Activated naive CD4-positive, alpha-beta T cell treated with anti-CD3 and anti-CD28 coated beads, Interleukin-2, amount 50 U/mL, for 72 hours (primary cell): ENCODE measurements around the gene MT1A. TPM values are rescaled to one million over a fixed set of nuclear protein-coding genes. Genes with fewer than 3 reads are reported as not detected.
"Not testable (repeated sequence)": the region's sequence is repeated elsewhere in the genome, so short reads cannot be mapped to it uniquely, and the experiment has no call there.

Experiments
- ATAC-seq, 2 donors: fragments of 150-1000 bp; cut with Tn5 transposase; 2 replicates each; pipeline ENCODE4 v1.10.0; 2021; ENCODE audit warnings: mild to moderate bottlenecking in 2 of 2, moderate library complexity in 2 of 2
- DNase-seq, 2 donors: peaks; one replicate each; pipeline ENCODE4 v3.0.0; 2021 to 2022; ENCODE audit warnings: low spot score in 2 of 2
- H3K27ac Mint-ChIP-seq, 2 donors: one replicate each; pipeline ENCODE4 v1.8.0; 2022; ENCODE audit warnings: mild to moderate bottlenecking in 2 of 2, mixed read lengths in 2 of 2
- H3K36me3 Mint-ChIP-seq, 2 donors: one replicate each; pipeline ENCODE4 v1.8.0; 2022; ENCODE audit warnings: mixed read lengths in 2 of 2
- H3K9me3 Mint-ChIP-seq, 2 donors: one replicate each; pipeline ENCODE4 v1.8.0; 2022; ENCODE audit warnings: mixed read lengths in 2 of 2
- total RNA-seq, 2 donors: library from RNA; stranded (reverse); gene quantifications; one replicate each; pipeline ENCODE4 v1.2.3, GENCODE V29; 2022

MT1A gene
- total RNA-seq, 2 donors from 2014 or later: 1.0 to 4.9 TPM

GRCh38 chr16:56608043-56608875 lies 30.2 kb upstream of the MT1A start, which contains the start of gene MT2A:
Gene MT2A (plus strand): TSS chr16:56608584. CDS start chr16:56608656, 72 bp downstream.
- ATAC-seq (peak; percentile 74 to 86), DNase-seq (peak; percentile 86 to 91)
- H3K9me3 Mint-ChIP-seq: no peaks in the 10 kb centered on the region
- peak within 1 kb of the TSS; percentile 90 to 94 for H3K27ac Mint-ChIP-seq
- H3K36me3 Mint-ChIP-seq: peaks cover 6 to 10% of the 10 kb centered on the region in 2 donors

- Mint-ChIP-seq H3K36me3 (peaks cover 6 to 10% of the 10 kb centered on the region in 2 donors), H3K9me3 (peaks cover 0 to 3% of the 10 kb centered on the region in 2 donors), H3K27ac (peak overlapping the region; percentile 47 to 94)
- no peak for DNase-seq
- ATAC-seq: peak in 1 of 2 donors; percentile 7
Measured at GRCh38 chr16:56608876-56609462, 29.5 kb upstream of the MT1A start.

- ATAC-seq (peak; percentile 36 to 60), DNase-seq (peak in 1 of 2 donors; percentile 78)
- H3K9me3 Mint-ChIP-seq: peaks cover 0 to 7% of the 10 kb centered on the region in 2 donors
- peaks cover 6 to 14% of the 10 kb centered on the region in 2 donors for H3K36me3 Mint-ChIP-seq
- peak overlapping the region; percentile 47 to 94 for H3K27ac Mint-ChIP-seq
Measured at GRCh38 chr16:56609463-56609921, 29.0 kb upstream of the MT1A start.

- Mint-ChIP-seq H3K27ac (peak overlapping the region; percentile 47 to 94), H3K9me3 (peaks cover 0 to 7% of the 10 kb centered on the region in 2 donors), H3K36me3 (peaks cover 6 to 15% of the 10 kb centered on the region in 2 donors)
- peak; percentile 34 to 58 for ATAC-seq
- peak; percentile 61 to 86 for DNase-seq
Measured at GRCh38 chr16:56610017-56610608, 28.4 kb upstream of the MT1A start.

GRCh38 chr16:56610609-56611111 lies 27.8 kb upstream of the MT1A start:
- no peak for DNase-seq
- Mint-ChIP-seq H3K9me3 (peaks cover 0 to 7% of the 10 kb centered on the region in 2 donors), H3K27ac (peak overlapping the region; percentile 47 to 94), H3K36me3 (peaks cover 6 to 15% of the 10 kb centered on the region in 2 donors)
- peak in 1 of 2 donors; percentile 35 for ATAC-seq

GRCh38 chr16:56611281-56611833 lies 27.1 kb upstream of the MT1A start:
- DNase-seq (no peak), ATAC-seq (peak in 1 of 2 donors; percentile 0)
- H3K36me3 Mint-ChIP-seq: peaks cover 6 to 15% of the 10 kb centered on the region in 2 donors
- peaks cover 0 to 7% of the 10 kb centered on the region in 2 donors for H3K9me3 Mint-ChIP-seq
- peak overlapping the region; percentile 47 to 94 for H3K27ac Mint-ChIP-seq

GRCh38 chr16:56613706-56614105 lies 24.8 kb upstream of the MT1A start:
- peaks cover 0 to 7% of the 10 kb centered on the region in 2 donors for H3K9me3 Mint-ChIP-seq
- H3K27ac Mint-ChIP-seq: peak overlapping the region; percentile 46 to 97
- peaks cover 6 to 13% of the 10 kb centered on the region in 2 donors for H3K36me3 Mint-ChIP-seq
- ATAC-seq (no peak), DNase-seq (no peak)

- peaks cover 0 to 7% of the 10 kb centered on the region in 2 donors for H3K9me3 Mint-ChIP-seq
- DNase-seq (no peak), ATAC-seq (peak; percentile 81 to 90)
- peak overlapping the region; percentile 84 to 97 for H3K27ac Mint-ChIP-seq
- H3K36me3 Mint-ChIP-seq: peaks cover 0 to 5% of the 10 kb centered on the region in 2 donors
Measured at GRCh38 chr16:56614549-56614991, 23.9 kb upstream of the MT1A start.

- peak overlapping the region in 1 of 2 donors; percentile 97 for H3K27ac Mint-ChIP-seq
- peaks cover 0 to 7% of the 10 kb centered on the region in 2 donors for H3K9me3 Mint-ChIP-seq
- no peak for DNase-seq
- no peak for ATAC-seq
- H3K36me3 Mint-ChIP-seq: peaks cover 0 to 5% of the 10 kb centered on the region in 2 donors
Measured at GRCh38 chr16:56615353-56615752, 23.1 kb upstream of the MT1A start.

- DNase-seq (no peak), ATAC-seq (no peak)
- Mint-ChIP-seq H3K36me3 (peaks cover 0 to 5% of the 10 kb centered on the region in 2 donors), H3K9me3 (peaks cover 0 to 7% of the 10 kb centered on the region in 2 donors), H3K27ac (no peak overlapping the region)
Measured at GRCh38 chr16:56616608-56617211, 21.8 kb upstream of the MT1A start.

GRCh38 chr16:56617212-56618085 lies 21.0 kb upstream of the MT1A start:
- H3K27ac Mint-ChIP-seq: no peak overlapping the region
- peaks cover 0 to 5% of the 10 kb centered on the region in 2 donors for H3K36me3 Mint-ChIP-seq
- peak; percentile 30 to 54 for ATAC-seq
- DNase-seq: peak in 1 of 2 donors; percentile 65
- H3K9me3 Mint-ChIP-seq: peaks cover 0 to 7% of the 10 kb centered on the region in 2 donors

GRCh38 chr16:56618138-56618537 lies 20.3 kb upstream of the MT1A start:
- H3K36me3 Mint-ChIP-seq: peaks cover 0 to 5% of the 10 kb centered on the region in 2 donors
- no peak for ATAC-seq
- DNase-seq: no peak
- H3K9me3 Mint-ChIP-seq: peaks cover 0 to 7% of the 10 kb centered on the region in 2 donors
- H3K27ac Mint-ChIP-seq: no peak overlapping the region

- Mint-ChIP-seq H3K9me3 (no peaks in the 10 kb centered on the region), H3K36me3 (peaks cover 0 to 6% of the 10 kb centered on the region in 2 donors), H3K27ac (no peak overlapping the region)
- no peak for ATAC-seq
- no peak for DNase-seq
Measured at GRCh38 chr16:56620339-56620897, 18.0 kb upstream of the MT1A start.

- ATAC-seq, H3K27ac Mint-ChIP-seq, DNase-seq, H3K9me3 Mint-ChIP-seq: not testable (repeated sequence)
- peaks cover 0 to 11% of the 10 kb centered on the region in 2 donors for H3K36me3 Mint-ChIP-seq
Measured at GRCh38 chr16:56621665-56622445, 16.6 kb upstream of the MT1A start.
